HepG2 (cell line): Measurements from ENCODE around the gene CTSA. TPM values are rescaled to one million over a fixed set of nuclear protein-coding genes. Genes with fewer than 3 reads are reported as not detected.

Source experiments
- ATRX ChIP-seq: sonication (generic); formaldehyde crosslinking; IDR thresholded peaks from 2 replicates; pipeline ENCODE4 v1.4.0; 2020; ENCODE audit warnings: missing genetic modification reagents, borderline replicate concordance
- FOXA3 ChIP-seq: IDR thresholded peaks from 2 replicates; pipeline ENCODE4 v1.6.1; 2016; ENCODE audit warnings: missing genetic modification reagents, missing compliant biosample characterization
- NONO ChIP-seq, 2 experiments: fragments of 450-650 bp in 1 of 2; sonication (generic) in 1 of 2; formaldehyde crosslinking in 1 of 2; IDR thresholded peaks in 1 of 2; conservative IDR thresholded peaks in 1 of 2; 2 replicates each; pipeline versions ENCODE4 v1.6.1 to v1.8.0; 2017 to 2022; ENCODE audit warnings: mild to moderate bottlenecking in 1 of 2, missing genetic modification reagents in 1 of 2, moderate library complexity in 1 of 2
- SAFB2 ChIP-seq: sonication (generic); formaldehyde crosslinking; IDR thresholded peaks from 2 replicates; pipeline ENCODE4 v1.5.1; 2020; ENCODE audit warnings: missing genetic modification reagents, low read depth, mild to moderate bottlenecking, borderline replicate concordance
- TEAD2 ChIP-seq: sonication (generic); formaldehyde crosslinking; IDR thresholded peaks from 2 replicates; pipeline ENCODE4 v1.9.0; 2021; ENCODE audit warnings: missing genetic modification reagents
- ZNF224 ChIP-seq: sonication (generic); formaldehyde crosslinking; IDR thresholded peaks from 2 replicates; pipeline ENCODE4 v1.5.0; 2020; ENCODE audit warnings: mild to moderate bottlenecking, missing genetic modification reagents
- ZNF501 ChIP-seq: sonication (generic); formaldehyde crosslinking; IDR thresholded peaks from 2 replicates; pipeline ENCODE4 v1.5.1; 2020; ENCODE audit warnings: mild to moderate bottlenecking, moderate library complexity, missing genetic modification reagents
- ZNF773 ChIP-seq: sonication (generic); formaldehyde crosslinking; IDR thresholded peaks from 2 replicates; pipeline ENCODE4 v1.4.0; 2020; ENCODE audit warnings: missing genetic modification reagents, borderline replicate concordance
- polyA plus RNA-seq, 8 experiments: library from polyadenylated mRNA; depleted of rRNA in 3 of 8; stranded (reverse) in 7 of 8; unstranded in 1 of 8; fragments of >200 nt; fragmentation: Illumina TruSeq in 4 of 8; extraction: Trizol in 4 of 8; gene quantifications; 2 replicates each; pipeline versions ENCODE4 v1.2.1 to v1.2.3, GENCODE V29; 2011 to 2016; ENCODE audit warnings: low read depth in 4 of 8, missing spikeins in 1 of 8, mixed read lengths in 1 of 8; ENCODE audit not compliant: insufficient read depth in 1 of 8
- total RNA-seq, 5 experiments: library from RNA; depleted of rRNA; stranded (reverse); fragments of >200 nt; fragmentation: Illumina TruSeq; extraction: Trizol; gene quantifications; 2 replicates each; pipeline ENCODE4 v1.2.3, GENCODE V29; 2016; ENCODE audit warnings: low read depth in 1 of 5
- TF ChIP-seq, protein P1 (sequence below): sonication (generic); formaldehyde crosslinking; IDR thresholded peaks from 2 replicates; pipeline ENCODE4 v1.4.0; 2020; ENCODE audit warnings: mild to moderate bottlenecking, missing genetic modification reagents
- TF ChIP-seq, protein P2 (sequence below): sonication (generic); formaldehyde crosslinking; IDR thresholded peaks from 2 replicates; pipeline ENCODE4 v1.5.0; 2020; ENCODE audit warnings: missing genetic modification reagents
- TF ChIP-seq, protein P3 (sequence below): sonication (generic); formaldehyde crosslinking; IDR thresholded peaks from 2 replicates; pipeline ENCODE4 v1.5.0; 2020; ENCODE audit warnings: mild to moderate bottlenecking, missing genetic modification reagents, moderate library complexity
- TF ChIP-seq, protein P4 (sequence below): sonication (generic); formaldehyde crosslinking; IDR thresholded peaks from 2 replicates; pipeline ENCODE4 v1.8.0; 2022; ENCODE audit warnings: mild to moderate bottlenecking, missing genetic modification reagents, moderate library complexity
- TF ChIP-seq, protein P5 (sequence below): sonication (generic); formaldehyde crosslinking; IDR thresholded peaks from 2 replicates; pipeline ENCODE4 v1.4.0; 2020; ENCODE audit warnings: missing genetic modification reagents
- TF ChIP-seq, protein P6 (sequence below): sonication (generic); formaldehyde crosslinking; IDR thresholded peaks from 2 replicates; pipeline ENCODE4 v1.4.0; 2020; ENCODE audit warnings: missing genetic modification reagents, borderline replicate concordance

CTSA gene
- total and polyA plus RNA-seq, 2 of the 13 experiments (the other 11 are each of a cell fraction or from before 2014, with no cell fraction given), result 202 to 231 TPM

DNA sequence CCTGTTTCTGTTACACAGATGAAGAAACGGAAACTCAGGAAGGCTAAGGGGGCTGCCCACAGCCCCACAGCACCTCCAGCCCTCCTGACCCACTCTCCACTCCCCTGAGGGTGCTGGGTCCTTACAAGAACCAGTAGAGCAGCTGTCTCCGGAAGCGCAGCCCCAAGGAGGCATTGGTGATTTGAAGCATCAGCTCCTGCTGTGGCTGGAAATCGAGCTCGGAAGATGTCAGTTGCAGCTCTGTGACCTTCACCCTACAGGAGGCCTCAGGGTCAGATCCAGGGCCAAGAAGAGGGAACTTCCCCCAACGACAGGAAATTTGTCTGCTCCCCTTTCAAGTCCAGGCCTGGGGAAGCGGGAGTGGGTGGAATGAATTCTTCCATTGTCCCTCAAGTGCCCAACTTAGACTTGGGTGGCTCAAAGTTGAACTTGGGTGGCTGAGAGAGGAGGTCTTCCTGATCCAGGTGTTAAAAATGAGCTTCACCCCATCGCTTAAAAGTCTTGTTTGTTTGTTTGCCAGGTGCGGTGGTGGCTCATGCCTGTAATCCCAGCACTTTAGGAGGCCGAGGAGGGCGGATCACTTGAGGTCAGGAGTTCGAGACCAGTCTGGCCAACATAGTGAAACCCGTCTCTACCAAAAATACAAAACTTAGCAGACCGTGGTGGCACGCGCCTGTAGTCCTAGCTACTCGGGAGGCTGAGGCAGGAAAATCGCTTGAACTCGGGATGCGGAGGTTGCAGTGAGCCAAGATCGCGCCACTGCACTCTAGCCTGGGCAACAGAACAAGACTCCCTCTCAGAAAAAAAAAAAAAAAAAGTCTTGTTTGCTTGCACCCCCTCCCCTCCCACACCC, 18.9 kb downstream of the CTSA start (continued):
- TF ChIP-seq, protein P1, sequence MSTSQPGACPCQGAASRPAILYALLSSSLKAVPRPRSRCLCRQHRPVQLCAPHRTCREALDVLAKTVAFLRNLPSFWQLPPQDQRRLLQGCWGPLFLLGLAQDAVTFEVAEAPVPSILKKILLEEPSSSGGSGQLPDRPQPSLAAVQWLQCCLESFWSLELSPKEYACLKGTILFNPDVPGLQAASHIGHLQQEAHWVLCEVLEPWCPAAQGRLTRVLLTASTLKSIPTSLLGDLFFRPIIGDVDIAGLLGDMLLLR, result no peak
- TF ChIP-seq ZNF501 (CRISPR knock-in tag), result peak; percentile 52; the same call in 1 of the 2 replicates
- TF ChIP-seq, protein P2, sequence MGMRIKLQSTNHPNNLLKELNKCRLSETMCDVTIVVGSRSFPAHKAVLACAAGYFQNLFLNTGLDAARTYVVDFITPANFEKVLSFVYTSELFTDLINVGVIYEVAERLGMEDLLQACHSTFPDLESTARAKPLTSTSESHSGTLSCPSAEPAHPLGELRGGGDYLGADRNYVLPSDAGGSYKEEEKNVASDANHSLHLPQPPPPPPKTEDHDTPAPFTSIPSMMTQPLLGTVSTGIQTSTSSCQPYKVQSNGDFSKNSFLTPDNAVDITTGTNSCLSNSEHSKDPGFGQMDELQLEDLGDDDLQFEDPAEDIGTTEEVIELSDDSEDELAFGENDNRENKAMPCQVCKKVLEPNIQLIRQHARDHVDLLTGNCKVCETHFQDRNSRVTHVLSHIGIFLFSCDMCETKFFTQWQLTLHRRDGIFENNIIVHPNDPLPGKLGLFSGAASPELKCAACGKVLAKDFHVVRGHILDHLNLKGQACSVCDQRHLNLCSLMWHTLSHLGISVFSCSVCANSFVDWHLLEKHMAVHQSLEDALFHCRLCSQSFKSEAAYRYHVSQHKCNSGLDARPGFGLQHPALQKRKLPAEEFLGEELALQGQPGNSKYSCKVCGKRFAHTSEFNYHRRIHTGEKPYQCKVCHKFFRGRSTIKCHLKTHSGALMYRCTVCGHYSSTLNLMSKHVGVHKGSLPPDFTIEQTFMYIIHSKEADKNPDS, result no peak
- peak; percentile 28; the same call in 1 of the 2 replicates for TF ChIP-seq FOXA3
- TF ChIP-seq, protein P3, sequence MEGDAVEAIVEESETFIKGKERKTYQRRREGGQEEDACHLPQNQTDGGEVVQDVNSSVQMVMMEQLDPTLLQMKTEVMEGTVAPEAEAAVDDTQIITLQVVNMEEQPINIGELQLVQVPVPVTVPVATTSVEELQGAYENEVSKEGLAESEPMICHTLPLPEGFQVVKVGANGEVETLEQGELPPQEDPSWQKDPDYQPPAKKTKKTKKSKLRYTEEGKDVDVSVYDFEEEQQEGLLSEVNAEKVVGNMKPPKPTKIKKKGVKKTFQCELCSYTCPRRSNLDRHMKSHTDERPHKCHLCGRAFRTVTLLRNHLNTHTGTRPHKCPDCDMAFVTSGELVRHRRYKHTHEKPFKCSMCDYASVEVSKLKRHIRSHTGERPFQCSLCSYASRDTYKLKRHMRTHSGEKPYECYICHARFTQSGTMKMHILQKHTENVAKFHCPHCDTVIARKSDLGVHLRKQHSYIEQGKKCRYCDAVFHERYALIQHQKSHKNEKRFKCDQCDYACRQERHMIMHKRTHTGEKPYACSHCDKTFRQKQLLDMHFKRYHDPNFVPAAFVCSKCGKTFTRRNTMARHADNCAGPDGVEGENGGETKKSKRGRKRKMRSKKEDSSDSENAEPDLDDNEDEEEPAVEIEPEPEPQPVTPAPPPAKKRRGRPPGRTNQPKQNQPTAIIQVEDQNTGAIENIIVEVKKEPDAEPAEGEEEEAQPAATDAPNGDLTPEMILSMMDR (CRISPR knock-in tag), result no peak
- TF ChIP-seq NONO (IDR thresholded peaks at IDR 0.05), result no peak
- no peak; the same call in none of the 2 replicates for TF ChIP-seq NONO (CRISPR knock-in tag; conservative IDR thresholded peaks at IDR 0.05)
- TF ChIP-seq, protein P4, sequence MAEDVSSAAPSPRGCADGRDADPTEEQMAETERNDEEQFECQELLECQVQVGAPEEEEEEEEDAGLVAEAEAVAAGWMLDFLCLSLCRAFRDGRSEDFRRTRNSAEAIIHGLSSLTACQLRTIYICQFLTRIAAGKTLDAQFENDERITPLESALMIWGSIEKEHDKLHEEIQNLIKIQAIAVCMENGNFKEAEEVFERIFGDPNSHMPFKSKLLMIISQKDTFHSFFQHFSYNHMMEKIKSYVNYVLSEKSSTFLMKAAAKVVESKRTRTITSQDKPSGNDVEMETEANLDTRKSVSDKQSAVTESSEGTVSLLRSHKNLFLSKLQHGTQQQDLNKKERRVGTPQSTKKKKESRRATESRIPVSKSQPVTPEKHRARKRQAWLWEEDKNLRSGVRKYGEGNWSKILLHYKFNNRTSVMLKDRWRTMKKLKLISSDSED (CRISPR knock-in tag), result peak; percentile 65; the same call in 1 of the 2 replicates
- no peak for TF ChIP-seq TEAD2
- no peak for TF ChIP-seq SAFB2 (CRISPR knock-in tag)
- no peak for TF ChIP-seq ZNF773 (CRISPR knock-in tag)
- no peak for TF ChIP-seq ATRX (CRISPR knock-in tag)
- 0 out of 2 replicates have a peak, but pooled peaks have one; percentile 40 for TF ChIP-seq ZNF224
- TF ChIP-seq, protein P5, sequence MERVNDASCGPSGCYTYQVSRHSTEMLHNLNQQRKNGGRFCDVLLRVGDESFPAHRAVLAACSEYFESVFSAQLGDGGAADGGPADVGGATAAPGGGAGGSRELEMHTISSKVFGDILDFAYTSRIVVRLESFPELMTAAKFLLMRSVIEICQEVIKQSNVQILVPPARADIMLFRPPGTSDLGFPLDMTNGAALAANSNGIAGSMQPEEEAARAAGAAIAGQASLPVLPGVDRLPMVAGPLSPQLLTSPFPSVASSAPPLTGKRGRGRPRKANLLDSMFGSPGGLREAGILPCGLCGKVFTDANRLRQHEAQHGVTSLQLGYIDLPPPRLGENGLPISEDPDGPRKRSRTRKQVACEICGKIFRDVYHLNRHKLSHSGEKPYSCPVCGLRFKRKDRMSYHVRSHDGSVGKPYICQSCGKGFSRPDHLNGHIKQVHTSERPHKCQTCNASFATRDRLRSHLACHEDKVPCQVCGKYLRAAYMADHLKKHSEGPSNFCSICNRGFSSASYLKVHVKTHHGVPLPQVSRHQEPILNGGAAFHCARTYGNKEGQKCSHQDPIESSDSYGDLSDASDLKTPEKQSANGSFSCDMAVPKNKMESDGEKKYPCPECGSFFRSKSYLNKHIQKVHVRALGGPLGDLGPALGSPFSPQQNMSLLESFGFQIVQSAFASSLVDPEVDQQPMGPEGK (CRISPR knock-in tag), result peak; percentile 70; the same call in 1 of the 2 replicates
- TF ChIP-seq, protein P6, sequence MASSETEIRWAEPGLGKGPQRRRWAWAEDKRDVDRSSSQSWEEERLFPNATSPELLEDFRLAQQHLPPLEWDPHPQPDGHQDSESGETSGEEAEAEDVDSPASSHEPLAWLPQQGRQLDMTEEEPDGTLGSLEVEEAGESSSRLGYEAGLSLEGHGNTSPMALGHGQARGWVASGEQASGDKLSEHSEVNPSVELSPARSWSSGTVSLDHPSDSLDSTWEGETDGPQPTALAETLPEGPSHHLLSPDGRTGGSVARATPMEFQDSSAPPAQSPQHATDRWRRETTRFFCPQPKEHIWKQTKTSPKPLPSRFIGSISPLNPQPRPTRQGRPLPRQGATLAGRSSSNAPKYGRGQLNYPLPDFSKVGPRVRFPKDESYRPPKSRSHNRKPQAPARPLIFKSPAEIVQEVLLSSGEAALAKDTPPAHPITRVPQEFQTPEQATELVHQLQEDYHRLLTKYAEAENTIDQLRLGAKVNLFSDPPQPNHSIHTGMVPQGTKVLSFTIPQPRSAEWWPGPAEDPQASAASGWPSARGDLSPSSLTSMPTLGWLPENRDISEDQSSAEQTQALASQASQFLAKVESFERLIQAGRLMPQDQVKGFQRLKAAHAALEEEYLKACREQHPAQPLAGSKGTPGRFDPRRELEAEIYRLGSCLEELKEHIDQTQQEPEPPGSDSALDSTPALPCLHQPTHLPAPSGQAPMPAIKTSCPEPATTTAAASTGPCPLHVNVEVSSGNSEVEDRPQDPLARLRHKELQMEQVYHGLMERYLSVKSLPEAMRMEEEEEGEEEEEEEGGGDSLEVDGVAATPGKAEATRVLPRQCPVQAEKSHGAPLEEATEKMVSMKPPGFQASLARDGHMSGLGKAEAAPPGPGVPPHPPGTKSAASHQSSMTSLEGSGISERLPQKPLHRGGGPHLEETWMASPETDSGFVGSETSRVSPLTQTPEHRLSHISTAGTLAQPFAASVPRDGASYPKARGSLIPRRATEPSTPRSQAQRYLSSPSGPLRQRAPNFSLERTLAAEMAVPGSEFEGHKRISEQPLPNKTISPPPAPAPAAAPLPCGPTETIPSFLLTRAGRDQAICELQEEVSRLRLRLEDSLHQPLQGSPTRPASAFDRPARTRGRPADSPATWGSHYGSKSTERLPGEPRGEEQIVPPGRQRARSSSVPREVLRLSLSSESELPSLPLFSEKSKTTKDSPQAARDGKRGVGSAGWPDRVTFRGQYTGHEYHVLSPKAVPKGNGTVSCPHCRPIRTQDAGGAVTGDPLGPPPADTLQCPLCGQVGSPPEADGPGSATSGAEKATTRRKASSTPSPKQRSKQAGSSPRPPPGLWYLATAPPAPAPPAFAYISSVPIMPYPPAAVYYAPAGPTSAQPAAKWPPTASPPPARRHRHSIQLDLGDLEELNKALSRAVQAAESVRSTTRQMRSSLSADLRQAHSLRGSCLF (CRISPR knock-in tag), result no peak
